HEK293 (cell line): ENCODE data around the gene AP1S1.
A peak's percentile ranks its signal among the peaks of the same experiment; 100 is the strongest.

Experiments
- CTCF ChIA-PET: fragments of 350-600 bp; formaldehyde crosslinking; extraction: SDS; loops from one replicate; lab custom pipeline; 2021; ENCODE audit warnings: antibody characterized with exemption; lab: Yijun Ruan, JAX
- POLR2A ChIA-PET: fragments of 300-600 bp; formaldehyde crosslinking; extraction: SDS; loops from one replicate; lab custom pipeline; 2020; ENCODE audit warnings: antibody characterized with exemption, inconsistent platforms; lab: Yijun Ruan, JAX
- H3K27ac ChIP-seq: fragments of 200-500 bp; sonication (Bioruptor generic); 2 replicates; pipeline ENCODE4 v1.5.1; 2014; ENCODE audit warnings: low read depth, low read length, control low read depth, inconsistent platforms; ENCODE audit errors: extremely low read depth
- H3K36me3 ChIP-seq, 2 experiments: fragments of 200-500 bp in 1 of 2; sonication (Bioruptor generic) in 1 of 2; 1 replicate in 1 of 2; 2 replicates in 1 of 2; pipeline ENCODE4 v1.5.1; 2014 to 2017; ENCODE audit warnings: inconsistent platforms in 2 of 2, low read length in 2 of 2; ENCODE audit not compliant: control insufficient read depth in 2 of 2, insufficient read depth in 1 of 2
- H3K4me1 ChIP-seq: fragments of 200-500 bp; sonication (Bioruptor generic); 2 replicates; pipeline ENCODE4 v1.5.1; 2014; ENCODE audit warnings: mild to moderate bottlenecking, low read length, inconsistent platforms; ENCODE audit not compliant: control insufficient read depth, insufficient read depth
- H3K4me3 ChIP-seq: 2 replicates; pipeline ENCODE4 v1.5.1; 2011; ENCODE audit warnings: low read depth, mild to moderate bottlenecking, control low read depth, low read length, moderate library complexity
- H3K9me3 ChIP-seq: fragments of 200-500 bp; sonication (Bioruptor generic); 2 replicates; pipeline ENCODE4 v1.5.1; 2014; ENCODE audit warnings: low read depth, low read length, inconsistent platforms; ENCODE audit not compliant: control insufficient read depth, insufficient read depth
- ELK4 ChIP-seq: IDR thresholded peaks from 2 replicates; pipeline ENCODE4 v1.6.1; 2011; ENCODE audit warnings: mild to moderate bottlenecking, low read depth, low read length, borderline replicate concordance
- GLIS1 ChIP-seq: fragments of 450-650 bp; formaldehyde crosslinking; IDR thresholded peaks from 2 replicates; pipeline ENCODE4 v1.5.1; 2016; ENCODE audit warnings: missing biosample characterization, missing genetic modification characterization
- KLF10 ChIP-seq: fragments of 450-650 bp; IDR thresholded peaks from 2 replicates; pipeline ENCODE4 v1.5.1; 2018; ENCODE audit warnings: missing biosample characterization, mild to moderate bottlenecking, missing genetic modification characterization
- MEIS1 ChIP-seq: sonication (generic); formaldehyde crosslinking; IDR thresholded peaks from 2 replicates; pipeline ENCODE4 v1.8.1; 2022; ENCODE audit warnings: missing genetic modification reagents, mild to moderate bottlenecking, borderline replicate concordance
- PRDM1 ChIP-seq: fragments of 450-650 bp; formaldehyde crosslinking; IDR thresholded peaks from 2 replicates; pipeline ENCODE4; 2016; ENCODE audit warnings: missing biosample characterization, missing genetic modification characterization
- SETDB1 ChIP-seq: IDR thresholded peaks from one replicate; pipeline ENCODE4 v1.6.1; 2017; ENCODE audit warnings: mild to moderate bottlenecking, low read length, moderate library complexity, mixed read lengths; ENCODE audit not compliant: insufficient read length
- ZFHX2 ChIP-seq: fragments of 450-650 bp; formaldehyde crosslinking; conservative IDR thresholded peaks from 2 replicates; pipeline ENCODE4 v1.5.1; 2016; ENCODE audit warnings: missing biosample characterization, missing genetic modification characterization
- ZIC2 ChIP-seq: fragments of 450-650 bp; formaldehyde crosslinking; IDR thresholded peaks from 2 replicates; pipeline ENCODE4 v1.5.1; 2016; ENCODE audit warnings: missing biosample characterization, missing genetic modification characterization
- ZNF121 ChIP-seq: fragments of 450-650 bp; formaldehyde crosslinking; IDR thresholded peaks from 2 replicates; pipeline ENCODE4 v1.5.1; 2016; ENCODE audit warnings: missing biosample characterization, missing genetic modification characterization
- ZNF174 ChIP-seq: fragments of 450-650 bp; formaldehyde crosslinking; IDR thresholded peaks from 2 replicates; pipeline ENCODE4 v1.5.0; 2017; ENCODE audit warnings: missing biosample characterization, mild to moderate bottlenecking, missing genetic modification characterization
- ZNF404 ChIP-seq: fragments of 450-650 bp; formaldehyde crosslinking; IDR thresholded peaks from 2 replicates; pipeline ENCODE4 v1.5.1; 2017; ENCODE audit warnings: missing biosample characterization, missing genetic modification characterization
- ZNF423 ChIP-seq: fragments of 450-650 bp; formaldehyde crosslinking; IDR thresholded peaks from 2 replicates; pipeline ENCODE4 v1.5.1; 2016; ENCODE audit warnings: missing biosample characterization, missing genetic modification characterization
- ZNF747 ChIP-seq: fragments of 450-650 bp; formaldehyde crosslinking; IDR thresholded peaks from 2 replicates; pipeline ENCODE4 v1.5.1; 2016; ENCODE audit warnings: missing biosample characterization, missing genetic modification characterization
- ZNF837 ChIP-seq: fragments of 450-650 bp; formaldehyde crosslinking; IDR thresholded peaks from 2 replicates; pipeline ENCODE4 v1.5.1; 2016; ENCODE audit warnings: missing biosample characterization, missing genetic modification characterization
- TF ChIP-seq, protein P1 (sequence below): fragments of 450-650 bp; formaldehyde crosslinking; IDR thresholded peaks from 2 replicates; pipeline ENCODE4 v1.5.1; 2016; ENCODE audit warnings: missing biosample characterization, missing genetic modification characterization
- TF ChIP-seq, protein P2 (sequence below): fragments of 450-650 bp; formaldehyde crosslinking; IDR thresholded peaks from 2 replicates; pipeline ENCODE4 v1.5.1; 2016; ENCODE audit warnings: missing biosample characterization, missing genetic modification characterization
- TF ChIP-seq, protein P3 (sequence below): fragments of 450-650 bp; formaldehyde crosslinking; IDR thresholded peaks from 2 replicates; pipeline ENCODE4 v1.5.1; 2016; ENCODE audit warnings: missing biosample characterization, missing genetic modification characterization

AP1S1 gene

DNA sequence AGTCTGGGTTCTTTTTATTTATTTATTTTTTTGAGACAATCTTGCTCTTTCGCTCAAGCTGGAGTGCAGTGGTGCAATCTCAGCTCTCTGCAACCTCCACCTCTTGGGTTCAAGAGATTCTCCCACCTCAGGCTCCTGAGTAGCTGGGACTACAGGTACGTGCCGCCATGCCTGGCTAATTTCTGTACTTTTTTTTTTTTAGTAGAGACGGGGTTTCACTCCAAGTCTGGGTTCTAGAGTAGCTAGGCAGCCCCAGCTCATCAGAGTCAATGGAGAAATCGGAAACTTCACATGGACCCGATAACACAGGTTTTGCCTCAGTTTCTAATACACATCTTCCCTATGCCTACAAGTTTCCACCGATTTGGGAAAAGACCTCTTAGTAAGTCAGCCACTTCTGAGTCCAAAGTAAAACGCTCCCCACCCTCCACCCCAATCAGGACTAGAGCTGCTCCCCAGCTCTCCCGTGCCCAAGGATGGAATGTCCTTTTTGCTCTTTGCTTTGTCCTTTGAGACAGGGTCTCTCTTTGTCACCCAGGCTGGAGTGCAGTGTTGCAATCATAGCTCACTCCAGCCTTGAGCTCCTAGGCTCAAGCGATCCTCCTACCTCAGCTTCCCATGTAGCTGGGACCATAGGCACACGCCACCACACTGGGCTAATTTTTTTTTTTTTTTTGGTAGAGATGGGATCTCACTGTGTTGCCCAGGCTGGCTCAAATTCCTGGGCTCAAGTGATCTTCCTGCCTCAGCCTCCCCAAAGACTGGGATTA lies 31.2 kb upstream of the AP1S1 start:
- Histone ChIP-seq H3K4me1 (no peaks in the 10 kb centered on the region; the same call in 1 of the 2 replicates), H3K4me3 (no peak overlapping the region), H3K27ac (no peak overlapping the region), H3K9me3 (no peaks in the 10 kb centered on the region)
- CTCF ChIA-PET, result interaction anchor here (0.6 to 6.7 kb wide), 12 partner anchors 10 to 167 kb away, joined by 3 to 37 read pairs (median 4); no protein-coding TSS in a partner anchor
- TF ChIP-seq ZNF121 (tag by site-specific recombination) (peak; percentile 76), GLIS1 (tag by site-specific recombination) (no peak)
- TF ChIP-seq, all 188 proteins: peak for 1
- H3K36me3 ChIP-seq, result no peaks in the 10 kb centered on the region
- POLR2A ChIA-PET, result interaction anchor here (0.9 to 1.4 kb wide), 4 partner anchors 11 to 248 kb away, joined by 3 to 9 read pairs (median 4); partner anchors contain the start of gene SRRT

DNA sequence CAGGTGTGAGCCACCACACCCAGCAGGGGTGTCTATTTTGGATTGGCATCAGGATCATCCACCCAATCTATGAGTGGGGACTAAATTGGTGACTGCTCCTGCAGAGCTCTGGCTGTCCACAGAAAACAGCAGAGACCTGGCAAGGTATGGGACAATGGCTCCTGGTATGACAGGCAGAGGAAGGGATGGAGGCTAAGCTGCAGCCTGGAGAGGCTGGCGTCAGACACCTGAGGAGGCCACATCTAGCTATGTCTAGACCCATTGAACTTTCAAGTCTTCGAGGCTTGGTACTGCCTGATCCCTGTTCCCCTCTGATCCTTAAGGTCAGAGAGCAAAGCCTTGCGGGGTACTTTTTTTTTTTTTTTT lies 30.6 kb upstream of the AP1S1 start:
- no peaks in the 10 kb centered on the region for H3K36me3 ChIP-seq
- no peak overlapping the region for H3K27ac ChIP-seq
- ChIA-PET CTCF (interaction anchor here (0.7 to 6.7 kb wide), 7 partner anchors 12 to 69 kb away, joined by 3 to 37 read pairs (median 6); no protein-coding TSS in a partner anchor), POLR2A (interaction anchor here (0.7 to 1.4 kb wide), 3 partner anchors 11 to 691 kb away, joined by 3 to 11 read pairs (median 9); no protein-coding TSS in a partner anchor)
- H3K4me3 ChIP-seq, result no peak overlapping the region
- TF ChIP-seq, protein P1, sequence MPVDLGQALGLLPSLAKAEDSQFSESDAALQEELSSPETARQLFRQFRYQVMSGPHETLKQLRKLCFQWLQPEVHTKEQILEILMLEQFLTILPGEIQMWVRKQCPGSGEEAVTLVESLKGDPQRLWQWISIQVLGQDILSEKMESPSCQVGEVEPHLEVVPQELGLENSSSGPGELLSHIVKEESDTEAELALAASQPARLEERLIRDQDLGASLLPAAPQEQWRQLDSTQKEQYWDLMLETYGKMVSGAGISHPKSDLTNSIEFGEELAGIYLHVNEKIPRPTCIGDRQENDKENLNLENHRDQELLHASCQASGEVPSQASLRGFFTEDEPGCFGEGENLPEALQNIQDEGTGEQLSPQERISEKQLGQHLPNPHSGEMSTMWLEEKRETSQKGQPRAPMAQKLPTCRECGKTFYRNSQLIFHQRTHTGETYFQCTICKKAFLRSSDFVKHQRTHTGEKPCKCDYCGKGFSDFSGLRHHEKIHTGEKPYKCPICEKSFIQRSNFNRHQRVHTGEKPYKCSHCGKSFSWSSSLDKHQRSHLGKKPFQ (tag by site-specific recombination), result no peak
- TF ChIP-seq ZNF747 (tag by site-specific recombination) (no peak), SETDB1 (no peak), ZNF404 (no peak), GLIS1 (tag by site-specific recombination) (no peak), ZNF837 (tag by site-specific recombination) (no peak), ELK4 (no peak), KLF10 (tag by site-specific recombination) (no peak)
- TF ChIP-seq, protein P2, sequence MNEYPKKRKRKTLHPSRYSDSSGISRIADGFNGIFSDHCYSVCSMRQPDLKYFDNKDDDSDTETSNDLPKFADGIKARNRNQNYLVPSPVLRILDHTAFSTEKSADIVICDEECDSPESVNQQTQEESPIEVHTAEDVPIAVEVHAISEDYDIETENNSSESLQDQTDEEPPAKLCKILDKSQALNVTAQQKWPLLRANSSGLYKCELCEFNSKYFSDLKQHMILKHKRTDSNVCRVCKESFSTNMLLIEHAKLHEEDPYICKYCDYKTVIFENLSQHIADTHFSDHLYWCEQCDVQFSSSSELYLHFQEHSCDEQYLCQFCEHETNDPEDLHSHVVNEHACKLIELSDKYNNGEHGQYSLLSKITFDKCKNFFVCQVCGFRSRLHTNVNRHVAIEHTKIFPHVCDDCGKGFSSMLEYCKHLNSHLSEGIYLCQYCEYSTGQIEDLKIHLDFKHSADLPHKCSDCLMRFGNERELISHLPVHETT (tag by site-specific recombination), result no peak
- TF ChIP-seq, protein P3, sequence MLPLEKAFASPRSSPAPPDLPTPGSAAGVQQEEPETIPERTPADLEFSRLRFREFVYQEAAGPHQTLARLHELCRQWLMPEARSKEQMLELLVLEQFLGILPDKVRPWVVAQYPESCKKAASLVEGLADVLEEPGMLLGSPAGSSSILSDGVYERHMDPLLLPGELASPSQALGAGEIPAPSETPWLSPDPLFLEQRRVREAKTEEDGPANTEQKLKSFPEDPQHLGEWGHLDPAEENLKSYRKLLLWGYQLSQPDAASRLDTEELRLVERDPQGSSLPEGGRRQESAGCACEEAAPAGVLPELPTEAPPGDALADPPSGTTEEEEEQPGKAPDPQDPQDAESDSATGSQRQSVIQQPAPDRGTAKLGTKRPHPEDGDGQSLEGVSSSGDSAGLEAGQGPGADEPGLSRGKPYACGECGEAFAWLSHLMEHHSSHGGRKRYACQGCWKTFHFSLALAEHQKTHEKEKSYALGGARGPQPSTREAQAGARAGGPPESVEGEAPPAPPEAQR (tag by site-specific recombination), result no peak
- H3K4me1 ChIP-seq, result no peaks in the 10 kb centered on the region; the same call in 1 of the 2 replicates
- H3K9me3 ChIP-seq, result no peaks in the 10 kb centered on the region

GRCh38 chr7:101124376-101125056 lies 29.8 kb upstream of the AP1S1 start:
- CTCF ChIA-PET, result interaction anchor here (0.6 to 6.7 kb wide), 6 partner anchors 13 to 230 kb away, joined by 4 to 37 read pairs (median 5); no protein-coding TSS in a partner anchor
- Histone ChIP-seq H3K4me3 (no peak overlapping the region), H3K36me3 (no peaks in the 10 kb centered on the region), H3K27ac (no peak overlapping the region), H3K9me3 (no peaks in the 10 kb centered on the region), H3K4me1 (no peaks in the 10 kb centered on the region; the same call in 1 of the 2 replicates)
- TF ChIP-seq MEIS1 (CRISPR knock-in tag), result no peak
- peak; percentile 29; the same call in 1 of the 2 replicates for TF ChIP-seq ZFHX2
- TF ChIP-seq ZIC2 (tag by site-specific recombination), result peak; percentile 33; the same call in 1 of the 2 replicates
- TF ChIP-seq ZNF174, result no peak
- TF ChIP-seq ZNF423 (tag by site-specific recombination), result no peak
- 0 out of 2 replicates have a peak, but pooled peaks have one; percentile 36 for TF ChIP-seq PRDM1 (tag by site-specific recombination)
- POLR2A ChIA-PET, result interaction anchor here (0.7 kb wide), 1 partner anchor 690 kb away, joined by 11 read pairs; no protein-coding TSS in a partner anchor
